ENCODE results near the gene SHC1.

SHC1 gene

GRCh38 chr1:154952664-154953063 lies 17.9 kb downstream of the SHC1 start:
- POLR2A ChIA-PET, result interaction anchor here (1.7 kb wide), 1 partner anchor 9 kb away, joined by 5 read pairs; the partner anchor contains the start of gene PYGO2
- Histone ChIP-seq H3K9me3 (ENCODE audit: control insufficient read depth, insufficient read depth, low read depth, low read length) (no peaks in the 10 kb centered on the region), H3K4me3 (ENCODE audit: low read depth, low read length) (no peak overlapping the region), H3K4me1 (ENCODE audit: control insufficient read depth, insufficient read depth, low read length) (peaks cover 2% of the 10 kb centered on the region; the same call in 1 of the 2 replicates), H3K36me3 (ENCODE audit: control insufficient read depth in 2 of 2, insufficient read depth in 1 of 2, low read length in 2 of 2) (peaks cover 0 to 16% of the 10 kb centered on the region in 2 experiments; a peak in 1 of 3 replicates), H3K27ac (ENCODE audit: extremely low read depth, low read depth, low read length) (no peak overlapping the region)
- CTCF ChIA-PET, result interaction anchor here (0.6 to 1.4 kb wide), 3 partner anchors 15 to 109 kb away, joined by 3 to 4 read pairs (median 3); no protein-coding TSS in a partner anchor
- TF ChIP-seq ZNF324 (tag by site-specific recombination; IDR thresholded peaks at IDR 0.05), result no peak
- TF ChIP-seq ZIC2 (tag by site-specific recombination; IDR thresholded peaks at IDR 0.05), result no peak
- no peak for TF ChIP-seq ZNF629 (tag by site-specific recombination; IDR thresholded peaks at IDR 0.05)
- TF ChIP-seq FEZF1 (tag by site-specific recombination; IDR thresholded peaks at IDR 0.05), result no peak

GRCh38 chr1:154951901-154952657 lies 18.5 kb downstream of the SHC1 start:
- Histone ChIP-seq H3K4me1 (ENCODE audit: control insufficient read depth, insufficient read depth, low read length) (peaks cover 2% of the 10 kb centered on the region; the same call in 1 of the 2 replicates), H3K36me3 (ENCODE audit: control insufficient read depth in 2 of 2, insufficient read depth in 1 of 2, low read length in 2 of 2) (peaks cover 0 to 19% of the 10 kb centered on the region in 2 experiments; a peak in 1 of 3 replicates), H3K9me3 (ENCODE audit: control insufficient read depth, insufficient read depth, low read depth, low read length) (no peaks in the 10 kb centered on the region), H3K4me3 (ENCODE audit: low read depth, low read length) (no peak overlapping the region), H3K27ac (ENCODE audit: extremely low read depth, low read depth, low read length) (no peak overlapping the region)
- POLR2A ChIA-PET, result interaction anchor here (1.7 kb wide), 1 partner anchor 9 kb away, joined by 5 read pairs; the partner anchor contains the start of gene PYGO2
- TF ChIP-seq SP2 (tag by site-specific recombination; IDR thresholded peaks at IDR 0.05) (no peak), ZFP3 (tag by site-specific recombination; IDR thresholded peaks at IDR 0.05; ENCODE audit: low read depth) (no peak), ZNF266 (tag by site-specific recombination; IDR thresholded peaks at IDR 0.05; ENCODE audit: low read depth) (no peak), ZNF148 (tag by site-specific recombination; IDR thresholded peaks at IDR 0.05; ENCODE audit: borderline replicate concordance) (no peak), ZNF843 (tag by site-specific recombination; IDR thresholded peaks at IDR 0.05) (no peak), ZNF140 (tag by site-specific recombination; IDR thresholded peaks at IDR 0.05) (no peak), ZNF184 (tag by site-specific recombination; IDR thresholded peaks at IDR 0.05) (no peak), ZNF302 (tag by site-specific recombination; IDR thresholded peaks at IDR 0.05; ENCODE audit: low read depth) (no peak), ZNF391 (tag by site-specific recombination; IDR thresholded peaks at IDR 0.05; ENCODE audit: borderline replicate concordance, low read depth) (no peak), MEIS1 (CRISPR knock-in tag; IDR thresholded peaks at IDR 0.05; ENCODE audit: borderline replicate concordance) (no peak), ZNF792 (tag by site-specific recombination; IDR thresholded peaks at IDR 0.05) (no peak), ZNF561 (tag by site-specific recombination; IDR thresholded peaks at IDR 0.05; ENCODE audit: borderline replicate concordance) (no peak), ZNF830 (tag by site-specific recombination; IDR thresholded peaks at IDR 0.05; ENCODE audit: low read depth) (no peak), ZNF621 (tag by site-specific recombination; IDR thresholded peaks at IDR 0.05) (no peak), ZNF473 (tag by site-specific recombination; IDR thresholded peaks at IDR 0.05) (no peak), YY2 (tag by site-specific recombination; IDR thresholded peaks at IDR 0.05) (no peak), GFI1B (tag by site-specific recombination; IDR thresholded peaks at IDR 0.05) (no peak), ZNF324 (tag by site-specific recombination; IDR thresholded peaks at IDR 0.05) (no peak)
- CTCF ChIA-PET, result interaction anchor here (0.6 to 1.5 kb wide), 6 partner anchors 9 to 110 kb away, joined by 3 to 4 read pairs (median 3); no protein-coding TSS in a partner anchor

Measured in HEK293 (cell line).